GM23338 (cell line): ENCODE data around the gene VSTM2L. TPM values are rescaled to one million over a fixed set of nuclear protein-coding genes. Genes with fewer than 3 reads are reported as not detected.

Experiments used
- ATAC-seq: fragments of 200-7000 bp; cut with Tn5 transposase; 3 replicates; pipeline ENCODE4 v1.9.1; 2020
- DNase-seq: peaks from one replicate; pipeline ENCODE4 v3.0.0-alpha.2; 2015; ENCODE audit warnings: low spot score
- H2AFZ ChIP-seq: fragments of 200-600 bp; sonication (generic); 2 replicates; pipeline ENCODE4 v1.8.0; 2016; ENCODE audit warnings: antibody characterized with exemption, mild to moderate bottlenecking, moderate library complexity
- H3F3A ChIP-seq: fragments of 200-600 bp; sonication (generic); replicated peaks from 2 replicates; pipeline ENCODE4 v1.8.0; 2017; ENCODE audit warnings: antibody characterized with exemption, mixed run types, low read depth
- H3K27ac ChIP-seq: fragments of 200-600 bp; sonication (generic); 2 replicates; pipeline ENCODE4 v1.6.1; 2016; ENCODE audit warnings: low read depth
- H3K27me3 ChIP-seq: fragments of 200-600 bp; sonication (generic); 2 replicates; pipeline ENCODE4 v1.8.0; 2016; ENCODE audit warnings: mild to moderate bottlenecking, mixed run types, moderate library complexity; ENCODE audit not compliant: insufficient read depth
- H3K36me3 ChIP-seq: fragments of 200-600 bp; sonication (generic); 2 replicates; pipeline ENCODE4 v1.8.0; 2016; ENCODE audit warnings: mild to moderate bottlenecking; ENCODE audit not compliant: insufficient read depth
- H3K4me1 ChIP-seq: fragments of 200-600 bp; sonication (generic); 2 replicates; pipeline ENCODE4 v1.8.0; 2016; ENCODE audit warnings: mild to moderate bottlenecking, moderate library complexity; ENCODE audit not compliant: insufficient read depth
- H3K4me2 ChIP-seq: fragments of 200-600 bp; sonication (generic); 2 replicates; pipeline ENCODE4 v1.7.1; 2017; ENCODE audit warnings: mixed run types
- H3K4me3 ChIP-seq: fragments of 200-600 bp; sonication (generic); 2 replicates; pipeline ENCODE4 v1.6.1; 2016; ENCODE audit warnings: mixed run types
- H3K79me2 ChIP-seq: fragments of 200-600 bp; sonication (generic); replicated peaks from 2 replicates; pipeline ENCODE4 v1.8.0; 2017; ENCODE audit warnings: mild to moderate bottlenecking; ENCODE audit not compliant: insufficient read depth
- H3K9me2 ChIP-seq: fragments of 200-600 bp; sonication (generic); 2 replicates; pipeline ENCODE4 v1.8.0; 2017; ENCODE audit not compliant: insufficient read depth
- H4K20me1 ChIP-seq: fragments of 200-600 bp; sonication (generic); replicated peaks from 2 replicates; pipeline ENCODE4 v1.8.0; 2017; ENCODE audit warnings: mild to moderate bottlenecking; ENCODE audit not compliant: insufficient read depth
- H3K27ac Mint-ChIP-seq: 2 replicates; pipeline ENCODE4 v1.8.0; 2020; ENCODE audit warnings: inconsistent platforms, mild to moderate bottlenecking, moderate library complexity, mixed read lengths
- H3K27me3 Mint-ChIP-seq: 3 replicates; pipeline ENCODE4 v1.8.0; 2022; ENCODE audit warnings: low read depth, mild to moderate bottlenecking, moderate library complexity, mixed read lengths, inconsistent platforms; ENCODE audit not compliant: insufficient read depth, poor library complexity
- H3K36me3 Mint-ChIP-seq: 3 replicates; pipeline ENCODE4 v1.8.0; 2021; ENCODE audit warnings: low read depth, mild to moderate bottlenecking, inconsistent platforms, moderate library complexity, mixed read lengths
- H3K4me1 Mint-ChIP-seq: 3 replicates; pipeline ENCODE4 v1.8.0; 2020; ENCODE audit warnings: mild to moderate bottlenecking, inconsistent platforms, mixed read lengths
- H3K4me3 Mint-ChIP-seq: 3 replicates; pipeline ENCODE4 v1.8.0; 2021; ENCODE audit warnings: moderate library complexity, mild to moderate bottlenecking, inconsistent platforms, mixed read lengths
- H3K9me3 Mint-ChIP-seq: 3 replicates; pipeline ENCODE4 v1.8.0; 2020; ENCODE audit warnings: moderate library complexity, mild to moderate bottlenecking, inconsistent platforms, mixed read lengths
- CTCF ChIP-seq, 2 experiments: fragments of 200-600 bp in 1 of 2; sonication (generic) in 1 of 2; conservative IDR thresholded peaks; 2 replicates each; pipeline versions ENCODE4 v1.5.1 to v1.6.1; 2016 to 2017; ENCODE audit warnings: antibody characterized with exemption in 2 of 2, low read depth in 2 of 2, mild to moderate bottlenecking in 2 of 2, moderate library complexity in 1 of 2
- EZH2phosphoT487 ChIP-seq: fragments of 200-600 bp; sonication (generic); IDR thresholded peaks from one replicate; pipeline ENCODE4 v1.8.1; 2018; ENCODE audit warnings: antibody characterized with exemption; ENCODE audit not compliant: unreplicated experiment
- NANOG ChIP-seq: IDR thresholded peaks from 2 replicates; pipeline ENCODE4 v1.6.1; 2016; ENCODE audit warnings: antibody characterized with exemption, borderline replicate concordance
- REST ChIP-seq: IDR thresholded peaks from one replicate; pipeline ENCODE4 v1.6.1; 2018; ENCODE audit warnings: antibody characterized with exemption; ENCODE audit not compliant: unreplicated experiment
- ZNF462 ChIP-seq: fragments of 250-450 bp; sonication (Bioruptor Pico); IDR thresholded peaks from 2 replicates; pipeline ENCODE4 v1.5.0; 2020; ENCODE audit warnings: mild to moderate bottlenecking, moderate library complexity
- polyA plus RNA-seq: library from polyadenylated mRNA; unstranded; fragments of >200 nt; fragmentation: Nextera tagmentation; extraction: Ambion mirVana; gene quantifications from 2 replicates; pipeline ENCODE4 v1.2.1, GENCODE V29; 2016
- total RNA-seq: library from RNA; depleted of rRNA; stranded (reverse); fragments of >200 nt; shearing (Covaris generic); gene quantifications from 2 replicates; pipeline ENCODE4 v1.2.3, GENCODE V29; 2014

Gene VSTM2L
- total and polyA plus RNA-seq, 2 experiments from 2014 or later = 0.60 to 1.9 TPM

- Histone ChIP-seq H3K4me2 (no peak overlapping the region), H3K4me3 (no peak overlapping the region), H3K27me3 (peaks cover 9% of the 10 kb centered on the region), H3K36me3 (no peaks in the 10 kb centered on the region), H3K4me1 (no peaks in the 10 kb centered on the region), H3K27ac (no peak overlapping the region), H4K20me1 (no peaks in the 10 kb centered on the region; the same call in 1 of the 2 replicates), H3K79me2 (no peaks in the 10 kb centered on the region), H2AFZ (no peak overlapping the region), H3F3A (no peaks in the 10 kb centered on the region), H3K9me2 (no peaks in the 10 kb centered on the region)
- peaks cover 19% of the 10 kb centered on the region for H3K27me3 Mint-ChIP-seq
- H3K36me3 Mint-ChIP-seq = no peaks in the 10 kb centered on the region
- H3K9me3 Mint-ChIP-seq = no peaks in the 10 kb centered on the region
- no peak overlapping the region for H3K4me3 Mint-ChIP-seq
- H3K27ac Mint-ChIP-seq = no peak overlapping the region
- no peak for DNase-seq
- no peak for ATAC-seq
- TF ChIP-seq NANOG = no peak
- TF ChIP-seq EZH2phosphoT487 = no peak
- no peak for TF ChIP-seq ZNF462 (CRISPR knock-in tag)
- no peak for TF ChIP-seq CTCF (conservative IDR thresholded peaks at IDR 0.05; ENCODE audit: low read depth in 2 of 2)
- no peak for TF ChIP-seq REST
- peaks cover 15% of the 10 kb centered on the region for H3K4me1 Mint-ChIP-seq
These were observed 4.5 kb upstream of the VSTM2L start for GRCh38 chr20:37898233-37899104.
